Neural progenitor cell (in vitro differentiated cells): ENCODE measurements around the gene KLK14. TPM values are rescaled to one million over a fixed set of nuclear protein-coding genes. Genes with fewer than 3 reads are reported as not detected.

Source experiments
- DNase-seq: peaks from one replicate; pipeline ENCODE4 v3.0.0-alpha.2; 2016; ENCODE audit warnings: low spot score
- H2AFZ ChIP-seq: fragments of 200-600 bp; sonication (generic); replicated peaks from 2 replicates; pipeline ENCODE4 v1.6.1; 2016; ENCODE audit warnings: antibody characterized with exemption
- H3F3A ChIP-seq: fragments of 200-600 bp; sonication (generic); 2 replicates; pipeline ENCODE4 v1.6.1; 2016; ENCODE audit warnings: antibody characterized with exemption, low read depth
- H3K27ac ChIP-seq: fragments of 200-600 bp; sonication (generic); 2 replicates; pipeline ENCODE4 v1.5.1; 2016; ENCODE audit warnings: mild to moderate bottlenecking
- H3K27me3 ChIP-seq: fragments of 200-600 bp; sonication (generic); 2 replicates; pipeline ENCODE4 v1.6.1; 2016; ENCODE audit warnings: mild to moderate bottlenecking, moderate library complexity
- H3K36me3 ChIP-seq: fragments of 200-600 bp; sonication (generic); 2 replicates; pipeline ENCODE4 v1.5.1; 2016
- H3K4me1 ChIP-seq: fragments of 200-600 bp; sonication (generic); 2 replicates; pipeline ENCODE4 v1.6.1; 2016; ENCODE audit warnings: mixed run types
- H3K4me2 ChIP-seq: fragments of 200-600 bp; sonication (generic); 2 replicates; pipeline ENCODE4 v1.6.1; 2016
- H3K4me3 ChIP-seq: fragments of 200-600 bp; sonication (generic); 2 replicates; pipeline ENCODE4 v1.5.1; 2016
- H3K79me2 ChIP-seq: fragments of 200-600 bp; sonication (generic); 2 replicates; pipeline ENCODE4 v1.6.1; 2016; ENCODE audit warnings: low read depth
- H3K9ac ChIP-seq: fragments of 200-600 bp; sonication (generic); 2 replicates; pipeline ENCODE4 v1.6.1; 2016
- H3K9me3 ChIP-seq: fragments of 200-600 bp; sonication (generic); 2 replicates; pipeline ENCODE4 v1.5.1; 2016; ENCODE audit warnings: low read depth
- H4K20me1 ChIP-seq: fragments of 200-600 bp; sonication (generic); 2 replicates; pipeline ENCODE4 v1.6.1; 2016; ENCODE audit warnings: low read depth
- H3K27ac Mint-ChIP-seq: 3 replicates; pipeline ENCODE4 v1.8.0; 2021; ENCODE audit warnings: mixed read lengths
- H3K27me3 Mint-ChIP-seq: 2 replicates; pipeline ENCODE4 v1.8.0; 2022; ENCODE audit warnings: low read depth, mild to moderate bottlenecking, inconsistent platforms, moderate library complexity, mixed read lengths; ENCODE audit not compliant: insufficient read depth
- H3K36me3 Mint-ChIP-seq: 3 replicates; pipeline ENCODE4 v1.8.0; 2021; ENCODE audit warnings: mixed read lengths
- H3K4me1 Mint-ChIP-seq: 3 replicates; pipeline ENCODE4 v1.8.0; 2021; ENCODE audit warnings: mixed read lengths
- H3K4me3 Mint-ChIP-seq: 3 replicates; pipeline ENCODE4 v1.8.0; 2021; ENCODE audit warnings: mild to moderate bottlenecking, moderate library complexity, mixed read lengths
- H3K9me3 Mint-ChIP-seq: 3 replicates; pipeline ENCODE4 v1.8.0; 2020; ENCODE audit warnings: mixed read lengths
- EZH2 ChIP-seq: fragments of 200-600 bp; sonication (generic); IDR thresholded peaks from 2 replicates; pipeline ENCODE4 v1.6.1; 2017; ENCODE audit warnings: antibody characterized with exemption, mild to moderate bottlenecking, moderate library complexity
- EZH2phosphoT487 ChIP-seq: fragments of 200-600 bp; sonication (generic); IDR thresholded peaks from 2 replicates; pipeline ENCODE4 v1.6.1; 2017; ENCODE audit warnings: antibody characterized with exemption
- total RNA-seq: library from RNA; depleted of rRNA; stranded (reverse); fragments of >200 nt; gene quantifications from 2 replicates; pipeline ENCODE4 v1.2.3, GENCODE V29; 2015; ENCODE audit warnings: low replicate concordance
- TF ChIP-seq, protein P1 (sequence below): fragments of 200-600 bp; sonication (generic); IDR thresholded peaks from 2 replicates; pipeline ENCODE4 v1.5.1; 2017; ENCODE audit warnings: antibody characterized with exemption, mild to moderate bottlenecking

The KLK14 gene
- total RNA-seq, 1 donor from 2014 or later: not detected

DNA sequence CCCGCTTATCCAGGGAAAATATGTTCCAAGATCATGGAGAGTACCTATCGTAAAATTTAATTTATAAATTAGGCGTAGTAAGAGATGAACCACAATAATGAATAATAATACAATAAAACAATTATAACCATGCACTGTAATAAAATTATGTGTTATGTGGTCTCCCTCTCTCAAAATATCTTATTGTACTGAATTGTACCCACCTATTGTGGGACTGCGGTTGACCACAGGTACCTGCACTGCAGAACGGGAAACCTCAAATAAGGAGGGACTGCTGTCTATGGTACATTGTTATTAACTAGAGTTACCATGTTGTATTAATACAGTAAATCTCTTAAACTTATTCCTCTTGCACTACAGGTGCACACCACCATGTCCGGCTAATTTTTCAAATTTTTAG lies 42.5 kb downstream of the KLK14 start:
- H3K9ac ChIP-seq: no peak overlapping the region
- peaks cover 7% of the 10 kb centered on the region for H3K27me3 Mint-ChIP-seq
- DNase-seq: no peak
- H3K27me3 ChIP-seq: no peaks in the 10 kb centered on the region
- no peak overlapping the region for H3K4me3 Mint-ChIP-seq
- no peaks in the 10 kb centered on the region for H3K9me3 Mint-ChIP-seq
- TF ChIP-seq, protein P1, sequence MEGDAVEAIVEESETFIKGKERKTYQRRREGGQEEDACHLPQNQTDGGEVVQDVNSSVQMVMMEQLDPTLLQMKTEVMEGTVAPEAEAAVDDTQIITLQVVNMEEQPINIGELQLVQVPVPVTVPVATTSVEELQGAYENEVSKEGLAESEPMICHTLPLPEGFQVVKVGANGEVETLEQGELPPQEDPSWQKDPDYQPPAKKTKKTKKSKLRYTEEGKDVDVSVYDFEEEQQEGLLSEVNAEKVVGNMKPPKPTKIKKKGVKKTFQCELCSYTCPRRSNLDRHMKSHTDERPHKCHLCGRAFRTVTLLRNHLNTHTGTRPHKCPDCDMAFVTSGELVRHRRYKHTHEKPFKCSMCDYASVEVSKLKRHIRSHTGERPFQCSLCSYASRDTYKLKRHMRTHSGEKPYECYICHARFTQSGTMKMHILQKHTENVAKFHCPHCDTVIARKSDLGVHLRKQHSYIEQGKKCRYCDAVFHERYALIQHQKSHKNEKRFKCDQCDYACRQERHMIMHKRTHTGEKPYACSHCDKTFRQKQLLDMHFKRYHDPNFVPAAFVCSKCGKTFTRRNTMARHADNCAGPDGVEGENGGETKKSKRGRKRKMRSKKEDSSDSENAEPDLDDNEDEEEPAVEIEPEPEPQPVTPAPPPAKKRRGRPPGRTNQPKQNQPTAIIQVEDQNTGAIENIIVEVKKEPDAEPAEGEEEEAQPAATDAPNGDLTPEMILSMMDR: no peak
- no peak for TF ChIP-seq EZH2phosphoT487
- TF ChIP-seq EZH2: no peak
- H3K9me3 ChIP-seq: no peaks in the 10 kb centered on the region
- no peak overlapping the region for H3K27ac ChIP-seq
- no peak overlapping the region for H3K27ac Mint-ChIP-seq
- H3K36me3 ChIP-seq: no peaks in the 10 kb centered on the region
- H3K4me2 ChIP-seq: no peak overlapping the region
- H3K4me3 ChIP-seq: no peak overlapping the region
- no peaks in the 10 kb centered on the region for H4K20me1 ChIP-seq
- no peaks in the 10 kb centered on the region for H3F3A ChIP-seq
- H3K4me1 ChIP-seq: peaks cover 6% of the 10 kb centered on the region
- no peaks in the 10 kb centered on the region for H3K79me2 ChIP-seq
- no peaks in the 10 kb centered on the region for H3K36me3 Mint-ChIP-seq
- H3K4me1 Mint-ChIP-seq: no peaks in the 10 kb centered on the region
- no peak overlapping the region for H2AFZ ChIP-seq

GRCh38 chr19:51036519-51036918 lies 46.2 kb downstream of the KLK14 start:
- H3K9ac ChIP-seq: no peak overlapping the region
- peak overlapping the region; percentile 10 for H3K4me2 ChIP-seq
- H3K36me3 ChIP-seq: no peaks in the 10 kb centered on the region
- H3K4me1 Mint-ChIP-seq: no peaks in the 10 kb centered on the region
- no peaks in the 10 kb centered on the region for H3K79me2 ChIP-seq
- no peaks in the 10 kb centered on the region for H3K27me3 ChIP-seq
- H3K4me3 ChIP-seq: no peak overlapping the region
- no peaks in the 10 kb centered on the region for H3K9me3 ChIP-seq
- H2AFZ ChIP-seq: peak overlapping the region; percentile 85
- no peaks in the 10 kb centered on the region for H3F3A ChIP-seq
- no peaks in the 10 kb centered on the region for H3K9me3 Mint-ChIP-seq
- TF ChIP-seq EZH2 (no peak), EZH2phosphoT487 (no peak)
- TF ChIP-seq, protein P1: peak; percentile 30
- no peak overlapping the region for H3K27ac ChIP-seq
- no peak overlapping the region for H3K27ac Mint-ChIP-seq
- peaks cover 5% of the 10 kb centered on the region for H3K27me3 Mint-ChIP-seq
- no peaks in the 10 kb centered on the region for H4K20me1 ChIP-seq
- H3K4me3 Mint-ChIP-seq: no peak overlapping the region
- DNase-seq: no peak
- H3K36me3 Mint-ChIP-seq: no peaks in the 10 kb centered on the region
- peaks cover 6% of the 10 kb centered on the region for H3K4me1 ChIP-seq

DNA sequence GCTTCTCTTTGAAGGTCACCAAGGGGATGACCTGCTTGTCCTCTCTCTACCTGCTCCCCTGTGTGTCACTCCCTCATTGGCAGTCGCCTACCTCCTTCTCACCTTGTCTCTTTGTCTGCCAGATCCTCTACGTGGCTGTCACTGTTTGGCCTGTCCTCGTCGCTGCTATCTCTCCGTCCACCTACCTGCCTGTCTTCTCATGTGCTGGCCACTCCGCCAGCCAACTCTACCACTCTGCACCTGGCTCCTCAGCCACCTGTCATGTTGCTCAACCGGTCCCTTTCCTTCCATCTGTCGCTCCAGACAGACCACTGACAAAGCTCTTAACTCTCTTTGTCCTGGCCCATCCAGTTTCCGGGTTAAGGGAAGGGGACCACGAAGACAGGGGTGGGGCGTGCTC lies 48.0 kb downstream of the KLK14 start, which contains the start of gene KLK12:
KLK12 (minus strand) TSS at position 299 of the 400 bp plus-strand sequence. CDS start 381 bp downstream, outside the sequence.
- H3K4me3 ChIP-seq: no peak within 1 kb of the TSS
- peaks cover 6% of the 10 kb centered on the region for H3K4me1 ChIP-seq
- DNase-seq: no peak
- Mint-ChIP-seq H3K9me3 (no peaks in the 10 kb centered on the region), H3K4me1 (no peaks in the 10 kb centered on the region), H3K4me3 (no peak within 1 kb of the TSS), H3K27ac (no peak within 1 kb of the TSS), H3K36me3 (no peaks in the 10 kb centered on the region), H3K27me3 (peaks cover 13% of the 10 kb centered on the region)
- H3K27ac ChIP-seq: no peak within 1 kb of the TSS
- TF ChIP-seq, protein P1: no peak
- TF ChIP-seq EZH2phosphoT487 (no peak), EZH2 (no peak)
- no peak within 1 kb of the TSS for H3K4me2 ChIP-seq
- H3F3A ChIP-seq: no peaks in the 10 kb centered on the region
- no peaks in the 10 kb centered on the region for H3K79me2 ChIP-seq
- H3K36me3 ChIP-seq: no peaks in the 10 kb centered on the region
- no peaks in the 10 kb centered on the region for H4K20me1 ChIP-seq
- no peak within 1 kb of the TSS for H2AFZ ChIP-seq
- no peaks in the 10 kb centered on the region for H3K27me3 ChIP-seq
- H3K9me3 ChIP-seq: no peaks in the 10 kb centered on the region
- H3K9ac ChIP-seq: no peak within 1 kb of the TSS
